ENCODE results near the gene BOC.
"Not testable (repeated sequence)": the region's sequence is repeated elsewhere in the genome, so short reads cannot be mapped to it uniquely, and the experiment has no call there.

BOC gene, protein sequence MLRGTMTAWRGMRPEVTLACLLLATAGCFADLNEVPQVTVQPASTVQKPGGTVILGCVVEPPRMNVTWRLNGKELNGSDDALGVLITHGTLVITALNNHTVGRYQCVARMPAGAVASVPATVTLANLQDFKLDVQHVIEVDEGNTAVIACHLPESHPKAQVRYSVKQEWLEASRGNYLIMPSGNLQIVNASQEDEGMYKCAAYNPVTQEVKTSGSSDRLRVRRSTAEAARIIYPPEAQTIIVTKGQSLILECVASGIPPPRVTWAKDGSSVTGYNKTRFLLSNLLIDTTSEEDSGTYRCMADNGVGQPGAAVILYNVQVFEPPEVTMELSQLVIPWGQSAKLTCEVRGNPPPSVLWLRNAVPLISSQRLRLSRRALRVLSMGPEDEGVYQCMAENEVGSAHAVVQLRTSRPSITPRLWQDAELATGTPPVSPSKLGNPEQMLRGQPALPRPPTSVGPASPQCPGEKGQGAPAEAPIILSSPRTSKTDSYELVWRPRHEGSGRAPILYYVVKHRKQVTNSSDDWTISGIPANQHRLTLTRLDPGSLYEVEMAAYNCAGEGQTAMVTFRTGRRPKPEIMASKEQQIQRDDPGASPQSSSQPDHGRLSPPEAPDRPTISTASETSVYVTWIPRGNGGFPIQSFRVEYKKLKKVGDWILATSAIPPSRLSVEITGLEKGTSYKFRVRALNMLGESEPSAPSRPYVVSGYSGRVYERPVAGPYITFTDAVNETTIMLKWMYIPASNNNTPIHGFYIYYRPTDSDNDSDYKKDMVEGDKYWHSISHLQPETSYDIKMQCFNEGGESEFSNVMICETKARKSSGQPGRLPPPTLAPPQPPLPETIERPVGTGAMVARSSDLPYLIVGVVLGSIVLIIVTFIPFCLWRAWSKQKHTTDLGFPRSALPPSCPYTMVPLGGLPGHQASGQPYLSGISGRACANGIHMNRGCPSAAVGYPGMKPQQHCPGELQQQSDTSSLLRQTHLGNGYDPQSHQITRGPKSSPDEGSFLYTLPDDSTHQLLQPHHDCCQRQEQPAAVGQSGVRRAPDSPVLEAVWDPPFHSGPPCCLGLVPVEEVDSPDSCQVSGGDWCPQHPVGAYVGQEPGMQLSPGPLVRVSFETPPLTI

DNA sequence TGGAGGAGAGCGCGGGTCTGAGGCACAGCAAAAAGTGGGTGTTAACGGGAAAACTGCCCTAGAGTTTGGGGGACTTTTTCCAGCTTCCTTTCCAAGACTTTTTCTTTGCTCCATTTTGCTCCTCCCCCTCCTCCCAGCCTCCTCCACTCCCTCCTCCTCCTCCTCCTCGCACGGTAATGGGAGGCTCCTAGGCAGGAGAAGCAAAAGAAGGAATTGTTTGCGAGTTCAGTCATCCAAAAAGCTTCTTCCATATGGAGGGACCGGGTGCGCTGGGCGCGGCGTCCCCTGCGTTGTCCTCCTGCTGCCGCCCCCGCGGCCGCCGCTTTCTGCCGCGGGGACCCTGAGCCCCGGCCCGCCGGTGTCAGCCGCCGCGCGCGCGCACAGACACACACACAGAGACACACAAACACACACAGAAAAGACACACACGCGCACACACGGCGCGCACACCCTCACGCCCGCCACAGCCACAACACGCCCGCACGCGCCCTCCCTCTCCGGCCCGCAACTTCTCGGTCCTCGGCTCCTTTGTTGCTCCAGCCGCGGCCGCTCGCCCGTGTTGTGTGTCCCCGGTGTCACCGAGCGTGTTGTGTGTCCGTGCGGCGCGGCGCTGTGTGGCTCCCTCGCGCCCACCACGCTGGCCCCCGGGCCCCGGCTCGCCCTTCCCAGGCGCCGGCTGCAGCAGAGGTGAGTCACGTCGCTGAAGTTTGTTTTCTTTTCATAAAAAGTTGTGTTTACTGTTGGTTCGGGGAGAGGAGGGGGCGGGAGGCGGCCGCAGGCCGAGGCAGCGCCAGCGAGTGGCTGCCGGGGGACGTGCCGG is at the start of gene BOC:
Gene BOC (plus strand): TSS at position 228 of the 820 bp plus-strand sequence. CDS start 38,246 bp downstream, outside the sequence.
- no peak for DNase-seq

DNA sequence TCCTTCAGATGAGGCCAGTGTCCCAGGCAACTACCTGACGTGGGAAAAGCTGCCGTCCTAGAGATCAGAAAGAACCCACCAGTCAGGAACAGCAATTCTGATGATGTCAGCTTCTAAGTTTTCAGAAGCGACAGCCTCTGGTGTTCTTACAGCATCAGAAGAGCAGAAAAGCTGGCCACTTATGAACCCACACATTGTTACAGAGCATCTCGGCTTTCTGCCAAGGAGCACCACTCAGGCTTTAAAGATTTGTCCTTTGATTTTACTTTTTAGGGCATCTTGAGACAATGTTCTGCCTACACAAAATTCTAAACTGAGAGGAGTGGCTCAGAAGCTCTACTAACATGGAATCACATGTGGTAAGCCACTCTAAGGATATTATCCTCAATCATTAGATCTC is 49.7 kb upstream of the BOC start:
- DNase-seq, result no peak

DNA sequence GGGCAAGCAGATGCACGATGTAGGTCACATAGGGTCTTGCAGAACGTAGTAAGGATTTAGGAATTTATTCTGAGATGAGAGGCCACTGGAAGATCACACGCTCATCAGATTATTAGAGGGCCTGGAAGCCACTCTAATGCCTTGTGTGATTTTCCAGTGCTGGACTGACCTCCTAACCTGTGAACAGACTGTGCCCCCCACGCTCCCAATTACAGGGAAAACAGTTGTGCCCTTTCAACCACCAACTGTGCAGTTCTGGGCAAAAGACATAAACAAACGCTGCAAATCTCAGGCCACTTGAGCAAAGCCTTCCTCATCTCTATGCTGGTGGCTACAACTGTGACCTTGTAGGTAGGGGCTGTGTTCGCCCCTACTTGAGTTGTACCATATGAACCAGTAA is 48.2 kb upstream of the BOC start:
- no peak for DNase-seq

DNA sequence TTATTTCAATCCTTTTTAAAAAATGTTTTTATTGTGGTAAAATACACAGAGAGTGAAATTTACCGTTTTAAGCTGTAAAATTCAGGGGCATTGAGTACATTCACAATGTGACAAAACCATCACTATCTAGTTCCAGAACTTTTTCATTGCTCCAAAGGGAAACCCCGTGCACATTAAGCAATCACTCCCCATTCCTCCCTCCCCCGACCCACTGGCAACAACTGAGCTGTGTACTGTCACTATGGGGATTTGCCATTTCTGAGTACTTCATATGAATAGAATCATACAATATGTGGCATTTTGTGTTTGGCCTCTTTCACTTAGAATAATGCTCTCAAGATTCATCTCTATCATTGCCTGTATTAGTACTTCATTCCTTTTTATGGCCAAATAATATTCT is 45.5 kb upstream of the BOC start:
- no peak for DNase-seq

DNA sequence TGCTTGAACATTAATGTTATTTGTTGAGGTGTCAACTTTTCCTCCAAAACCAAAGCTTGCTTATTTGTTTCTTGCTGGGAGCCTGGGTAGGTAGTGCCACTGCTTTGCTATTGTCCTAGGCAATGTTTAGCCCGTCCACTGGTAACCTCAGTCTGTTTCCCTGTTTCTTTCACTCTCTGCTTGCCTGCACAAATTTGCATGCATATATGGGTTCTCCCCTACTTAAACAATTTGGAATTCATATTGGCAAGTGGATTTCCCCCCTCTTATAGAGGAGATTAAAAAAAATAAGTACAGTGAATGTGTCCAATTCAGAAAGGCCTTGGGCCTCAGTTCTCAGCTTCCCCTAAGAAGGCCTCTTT is 45.0 kb upstream of the BOC start:
- DNase-seq, result no peak

DNA sequence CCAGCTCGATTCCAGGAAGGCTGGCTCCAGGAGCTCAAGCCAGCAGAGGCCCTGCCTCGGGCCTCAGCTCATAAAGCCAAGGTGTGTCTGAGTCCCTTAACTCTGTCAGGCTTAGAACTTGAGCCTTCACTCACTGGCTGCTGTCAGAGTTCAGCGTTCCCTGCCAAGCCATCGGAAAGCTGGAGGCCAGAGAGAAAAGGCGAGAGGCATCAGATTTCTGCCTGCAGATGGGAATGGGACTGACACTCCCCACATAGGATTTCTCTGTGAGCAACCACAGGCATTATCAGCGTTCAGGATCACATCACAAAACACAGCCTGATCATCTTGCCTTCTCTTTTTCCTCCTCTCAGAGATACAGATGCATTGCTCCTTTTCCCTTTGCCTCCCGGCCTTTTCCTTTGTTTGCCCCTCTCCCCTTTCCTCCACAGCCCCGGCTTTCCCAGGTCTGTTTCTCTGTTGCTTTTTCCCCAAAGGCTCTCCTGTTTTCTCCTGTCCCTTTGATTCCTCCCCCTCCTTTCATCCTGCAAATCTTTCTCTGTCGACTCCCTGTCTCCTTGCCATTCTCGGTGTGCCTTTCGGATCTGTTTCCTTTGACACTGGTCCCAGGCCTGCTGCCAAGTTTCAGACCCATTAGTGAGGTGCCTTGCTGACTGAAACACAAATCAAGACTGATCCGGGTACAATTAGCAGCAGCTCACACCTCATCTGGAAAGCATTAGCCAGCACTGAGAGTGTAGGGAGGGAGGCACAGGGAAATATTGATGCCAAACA is 44.5 kb upstream of the BOC start:
- no peak for DNase-seq

DNA sequence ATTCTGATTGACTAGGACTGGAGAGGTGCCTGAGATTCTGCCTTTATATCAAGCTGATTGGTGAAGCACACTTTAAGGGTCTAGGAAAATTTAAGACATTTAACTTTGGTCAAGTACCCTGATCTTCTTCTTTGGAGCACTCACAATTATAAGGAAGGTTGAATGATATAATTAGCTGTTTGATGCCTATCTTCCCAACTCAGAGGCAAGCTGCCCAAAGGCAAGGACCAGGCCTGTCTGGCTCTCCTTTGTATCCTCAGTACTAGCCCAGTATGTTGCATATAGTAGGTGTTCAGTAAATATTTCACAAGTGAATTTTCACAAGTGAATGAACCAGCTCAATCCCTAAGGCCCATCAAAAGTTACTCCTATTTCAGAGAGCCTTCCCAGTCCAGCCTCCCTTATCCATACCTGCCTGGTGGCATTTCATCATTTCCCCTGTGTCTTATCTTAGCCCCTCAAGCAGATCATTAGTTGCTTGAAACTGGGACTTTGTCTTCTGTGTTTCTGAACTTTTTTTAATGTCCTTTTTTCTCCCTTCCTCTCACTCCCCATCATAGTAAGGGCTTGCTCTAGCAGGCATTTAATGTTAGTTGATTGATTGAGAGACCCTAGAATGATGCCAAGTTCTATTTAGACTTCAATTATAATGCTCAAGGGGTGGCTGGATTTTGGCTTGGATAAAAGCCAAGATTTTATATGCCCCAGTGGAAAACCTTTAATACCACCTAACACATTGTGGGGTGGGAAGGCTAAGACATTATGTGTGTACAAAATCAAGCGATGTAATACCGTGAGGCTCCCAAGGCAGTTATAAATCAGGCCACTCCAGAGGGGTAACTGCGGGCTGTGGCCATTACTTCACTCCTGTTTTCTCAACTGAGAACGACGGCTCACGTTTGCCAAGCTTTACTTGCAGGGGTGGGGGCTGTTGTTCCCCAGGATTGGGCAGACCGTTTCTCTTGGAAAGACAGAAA is 43.2 kb upstream of the BOC start:
- no peak for DNase-seq

DNA sequence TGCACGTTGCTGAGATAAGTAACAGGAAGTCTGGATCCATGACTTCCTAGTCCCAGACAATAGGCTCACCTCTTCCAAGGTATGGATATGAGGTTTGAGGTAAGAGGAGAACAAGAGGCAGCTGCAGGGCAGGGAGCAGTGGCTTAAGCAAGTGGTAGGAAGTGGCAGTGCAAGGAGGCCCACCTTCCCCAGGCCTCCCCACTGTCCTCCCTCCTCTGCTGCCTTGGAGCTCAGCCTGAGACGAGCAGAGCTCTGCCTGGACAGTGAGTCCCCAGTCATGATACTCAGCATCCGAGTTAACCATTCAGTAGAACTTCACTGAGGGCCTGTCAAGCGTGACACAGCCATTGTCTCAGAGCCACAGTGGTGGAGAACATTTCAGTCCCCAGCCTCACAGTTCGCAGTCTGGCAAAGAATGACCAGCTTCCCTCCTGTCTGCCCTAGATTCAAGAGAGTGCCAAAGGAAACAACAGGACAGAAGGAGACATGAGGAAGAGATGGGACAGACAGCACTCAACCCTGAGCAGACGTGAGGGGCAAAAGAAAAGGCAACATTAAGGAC is 41.4 kb upstream of the BOC start:
- no peak for DNase-seq

DNA sequence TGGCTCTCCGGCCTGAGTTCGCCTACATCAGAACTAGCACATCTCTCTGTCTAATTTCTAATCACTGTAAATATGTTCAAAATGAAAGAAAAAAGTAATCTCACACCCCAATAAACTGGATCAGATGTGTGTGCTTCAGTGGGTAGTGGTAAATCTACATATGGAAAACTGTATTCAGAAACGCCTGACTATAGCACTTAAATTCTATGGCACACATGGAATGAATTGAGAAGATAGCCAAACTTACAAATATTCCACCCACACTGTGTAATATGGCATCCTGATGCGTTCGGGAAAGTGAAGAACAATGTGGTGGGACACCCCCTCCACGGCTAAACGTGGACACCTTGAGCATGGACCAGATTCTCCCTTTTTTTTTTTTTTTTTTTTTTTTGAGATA is 40.6 kb upstream of the BOC start:
- DNase-seq, result no peak

DNA sequence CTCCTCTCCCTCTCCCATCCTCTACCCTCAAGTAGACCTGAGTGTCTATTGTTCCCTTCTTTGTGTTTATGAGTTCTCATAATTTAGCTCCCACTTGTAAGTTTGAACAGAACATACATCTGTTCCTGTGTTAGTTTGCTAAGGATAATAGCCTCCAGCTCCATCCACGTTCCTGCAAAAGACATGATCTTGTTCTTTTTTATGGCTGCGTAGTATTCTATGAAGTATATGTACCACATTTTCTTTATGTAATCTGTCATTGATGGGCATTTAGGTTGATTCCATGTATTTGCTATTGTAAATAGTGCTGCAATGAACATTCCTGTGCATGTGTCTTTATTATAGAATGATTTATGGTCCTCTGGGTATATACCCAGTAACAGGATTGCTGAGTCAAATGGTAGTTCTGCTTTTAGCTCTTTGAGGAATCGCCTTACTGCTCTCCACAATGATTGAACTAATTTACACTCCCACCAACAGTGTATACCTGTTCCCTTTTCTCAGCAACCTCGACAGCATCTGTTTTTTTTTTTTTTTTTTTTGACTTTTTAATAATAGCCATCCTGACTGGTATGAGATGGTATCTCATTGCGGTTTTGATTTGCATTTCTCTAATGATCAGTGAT is 39.6 kb upstream of the BOC start:
- DNase-seq, result not testable (repeated sequence)

DNA sequence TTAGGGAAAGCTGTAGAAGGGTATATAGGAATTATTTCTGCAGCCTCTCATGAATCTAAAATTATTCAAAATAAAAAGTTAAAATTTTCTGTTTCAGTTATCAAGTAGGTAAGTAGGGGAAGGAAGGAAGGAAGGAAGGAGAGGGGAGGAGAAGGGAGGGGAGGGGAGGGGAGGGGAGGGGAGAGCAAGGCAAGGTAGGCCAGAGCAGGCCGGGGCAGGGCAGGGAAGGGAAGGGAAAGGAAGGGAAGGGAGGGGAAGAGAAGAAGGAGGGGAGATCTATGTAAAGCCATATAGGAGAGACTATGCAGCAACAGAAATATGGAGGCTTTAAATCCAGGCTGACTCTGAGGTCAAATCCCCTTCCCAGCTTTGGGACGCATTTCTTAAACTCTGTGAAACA is 38.3 kb upstream of the BOC start:
- DNase-seq, result no peak

DNA sequence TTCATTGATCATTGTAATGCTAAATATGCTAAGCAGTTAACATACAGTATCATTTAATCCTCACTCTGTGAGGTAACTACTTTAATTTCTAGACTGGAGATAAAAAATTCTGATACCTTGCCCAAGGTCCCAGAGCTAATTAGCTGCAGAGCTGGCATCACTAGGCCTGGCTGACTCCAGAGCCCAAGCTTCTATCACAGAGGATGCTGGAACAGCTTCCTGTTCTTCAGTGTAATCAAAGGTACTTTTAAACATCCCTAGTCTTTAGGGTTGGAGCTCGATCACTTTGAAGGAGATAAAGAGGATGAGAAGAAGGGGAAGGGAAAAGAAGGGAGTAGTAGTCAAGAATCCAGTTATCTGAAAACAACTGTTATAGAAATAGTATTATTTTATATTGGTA is 37.1 kb upstream of the BOC start:
- DNase-seq, result no peak

DNA sequence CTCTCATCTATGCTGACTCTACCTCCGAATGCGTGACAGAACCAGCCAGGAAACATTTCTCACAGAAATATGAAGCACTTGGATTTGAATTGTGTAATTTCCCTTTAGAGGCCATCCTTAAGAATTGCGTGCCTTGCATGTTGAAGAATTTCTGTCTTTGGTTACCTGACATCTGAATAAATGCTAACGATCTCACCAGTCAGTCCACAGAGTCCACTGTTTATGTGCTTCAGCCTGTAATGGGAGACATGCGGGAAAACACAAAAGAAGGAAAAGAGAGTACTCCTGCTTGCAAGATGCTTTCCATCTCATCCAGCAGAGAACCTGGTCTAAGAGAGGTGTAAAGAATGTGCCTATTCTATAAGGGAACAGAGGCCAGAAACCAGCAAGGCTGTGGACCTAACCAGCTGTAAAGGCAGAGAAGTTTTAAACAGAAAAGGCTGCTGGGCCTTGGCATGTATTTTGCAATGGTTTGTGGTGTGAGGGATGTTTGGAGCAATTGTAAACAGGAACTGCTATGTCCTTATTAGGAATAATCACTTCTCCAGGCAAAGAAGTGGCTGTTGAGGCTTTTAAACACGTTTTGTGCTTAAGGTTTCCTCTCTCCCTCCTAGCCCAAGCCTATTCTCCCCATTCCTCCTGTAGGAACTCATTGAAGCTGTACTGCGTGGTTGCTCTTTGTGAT is 36.4 kb upstream of the BOC start:
- DNase-seq, result no peak

DNA sequence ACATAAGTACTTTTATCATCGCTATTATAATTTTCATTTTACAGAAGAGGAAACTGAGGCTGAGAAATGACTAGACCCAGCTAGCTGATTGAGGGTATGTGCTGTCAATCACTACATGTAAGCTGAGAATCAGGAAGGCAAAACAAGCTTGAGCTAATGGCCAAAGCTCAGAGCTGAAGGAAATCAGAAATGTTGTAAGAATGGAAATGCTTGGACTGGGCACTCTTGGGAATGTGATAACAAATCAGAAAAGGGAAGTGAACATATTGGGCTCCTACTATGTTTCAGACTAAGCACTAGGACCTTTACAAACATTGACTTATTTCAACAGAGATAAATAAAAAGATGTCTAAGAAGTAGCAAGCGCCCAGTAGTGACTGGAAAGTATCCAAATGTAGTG is 33.8 kb upstream of the BOC start:
- no peak for DNase-seq

DNA sequence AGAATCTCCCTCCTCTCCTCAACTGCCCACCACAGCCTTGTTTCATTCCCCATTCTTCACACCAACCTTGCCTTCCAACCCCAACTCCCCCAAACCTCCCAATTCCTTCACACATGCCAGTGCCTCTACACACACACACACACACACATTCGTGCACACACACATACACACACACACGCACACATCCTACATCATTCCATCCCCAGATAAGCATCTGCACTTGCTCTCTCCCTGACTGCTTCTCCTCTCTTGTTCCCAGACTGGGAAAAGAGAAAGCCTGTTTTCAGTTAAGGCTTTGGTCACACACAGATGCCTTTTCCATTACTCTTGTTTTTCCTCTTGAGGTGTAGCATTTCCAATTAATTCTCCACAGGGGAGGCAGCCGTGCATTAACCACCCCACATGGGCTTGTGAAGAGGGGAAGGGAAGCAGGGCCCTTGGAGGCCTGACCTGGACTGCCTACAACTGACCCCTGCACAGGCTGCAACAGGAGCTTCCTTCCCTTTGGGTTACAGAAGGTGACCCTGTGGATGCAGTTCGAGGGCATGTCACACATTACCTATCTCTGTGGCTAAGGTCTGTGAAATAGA is 32.0 kb upstream of the BOC start:
- no peak for DNase-seq

DNA sequence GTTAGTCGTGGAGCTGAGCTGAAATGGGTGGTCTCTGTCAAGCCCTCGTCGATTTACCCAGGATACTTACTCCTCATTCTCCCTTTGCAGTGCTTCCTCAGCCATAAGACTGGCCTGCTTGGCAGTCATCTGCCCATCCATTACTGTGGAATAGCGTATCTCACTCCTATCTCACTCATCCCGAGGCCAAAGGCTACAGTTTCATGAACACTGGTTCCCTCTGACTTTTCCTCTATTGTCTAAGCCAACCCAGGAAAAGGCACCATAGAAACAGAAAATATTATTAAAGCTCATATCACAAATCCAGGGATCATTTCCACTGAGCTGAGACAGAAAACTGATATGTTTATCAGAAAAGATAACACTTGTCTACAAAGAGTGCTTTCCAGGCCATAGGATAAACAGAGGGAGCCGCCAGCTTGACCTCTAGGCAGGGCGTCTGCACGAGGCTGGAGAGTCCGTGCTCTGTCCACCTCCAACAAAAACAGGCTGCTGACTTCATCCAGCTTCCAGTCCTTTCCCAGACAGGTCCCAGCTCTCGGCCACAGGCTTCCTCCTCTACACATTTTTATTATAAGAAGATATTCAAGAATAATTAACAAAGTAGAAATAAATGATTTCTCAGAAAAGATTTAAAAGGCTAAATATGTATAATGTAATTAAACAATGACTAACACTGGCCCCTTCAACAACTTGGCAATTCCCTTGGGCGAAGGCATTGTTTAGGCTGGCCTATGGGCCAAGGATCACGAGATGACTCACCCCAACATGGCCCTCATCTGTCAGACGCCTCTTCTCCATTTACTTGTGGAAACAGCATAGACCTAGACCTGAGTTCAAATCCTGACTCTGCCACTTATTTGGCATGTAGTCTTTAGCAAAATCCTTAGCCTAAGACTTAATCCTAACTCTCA is 27.4 kb upstream of the BOC start:
- DNase-seq, result no peak

DNA sequence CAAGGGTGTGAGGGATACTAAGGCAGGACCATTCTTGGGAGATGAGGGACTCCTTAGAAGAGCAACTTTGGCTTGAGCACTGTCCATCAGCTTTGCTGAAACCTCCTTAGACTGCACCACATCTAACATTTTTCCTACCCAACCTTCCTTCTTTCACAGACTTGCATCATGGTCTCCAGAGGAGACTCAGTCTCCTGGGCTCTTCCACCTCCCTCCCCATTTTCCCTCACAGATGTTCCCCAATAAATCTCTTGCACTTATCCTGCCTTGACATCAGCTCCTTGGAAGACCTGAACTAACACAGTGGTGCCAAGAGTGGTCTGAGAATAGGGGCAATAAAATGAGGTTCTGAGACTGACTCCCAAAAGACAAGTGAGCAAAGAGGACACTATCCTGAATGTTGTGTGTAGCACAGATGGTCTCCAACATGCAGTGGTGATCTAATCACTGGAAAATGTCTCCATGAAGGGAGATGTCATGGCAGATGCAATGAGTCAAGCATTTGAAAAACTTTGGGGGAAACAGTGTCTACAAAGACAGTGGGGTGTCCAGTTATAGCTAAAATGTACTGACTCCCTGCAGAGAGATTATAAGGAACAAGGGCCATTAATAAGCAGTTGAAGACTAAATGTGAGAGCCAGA is 26.0 kb upstream of the BOC start:
- DNase-seq, result no peak
